Stimulated activated CD4-positive, alpha-beta T cell treated with anti-CD3 and anti-CD28 coated beads, Interleukin-12 subunit alpha, Interleukin-12 subunit beta, amount 100 ng/mL, for 48 hours (primary cell): ENCODE measurements around the gene HES6.

Experiments
- DNase-seq, 3 donors: peaks; one replicate each; pipeline ENCODE4 v3.0.0-alpha.2; 2020; ENCODE audit warnings: low read depth in 2 of 3, low spot score in 1 of 3

The HES6 gene

GRCh38 chr2:238256111-238256510 lies 16.3 kb upstream of the HES6 start:
- no peak for DNase-seq

- no peak for DNase-seq
Observed at GRCh38 chr2:238255636-238256035, 15.8 kb upstream of the HES6 start.

GRCh38 chr2:238255151-238255551 lies 15.3 kb upstream of the HES6 start:
- DNase-seq: no peak

GRCh38 chr2:238254095-238254723 lies 14.4 kb upstream of the HES6 start:
- DNase-seq: no peak

- DNase-seq: no peak
Observed at GRCh38 chr2:238252766-238253630, 13.2 kb upstream of the HES6 start.

- DNase-seq: no peak
Observed at GRCh38 chr2:238251986-238252385, 12.1 kb upstream of the HES6 start.

- DNase-seq: no peak
Observed at GRCh38 chr2:238251331-238251730, 11.5 kb upstream of the HES6 start.

- no peak for DNase-seq
Observed at GRCh38 chr2:238250896-238251295, 11.1 kb upstream of the HES6 start.

GRCh38 chr2:238247841-238248453 lies 8.1 kb upstream of the HES6 start:
- no peak for DNase-seq

GRCh38 chr2:238247002-238247822 lies 7.4 kb upstream of the HES6 start:
- DNase-seq: no peak

- no peak for DNase-seq
Observed at GRCh38 chr2:238244151-238244550, 4.3 kb upstream of the HES6 start.

GRCh38 chr2:238243496-238244076 lies 3.7 kb upstream of the HES6 start:
- DNase-seq: no peak

GRCh38 chr2:238242731-238243495 lies 3.1 kb upstream of the HES6 start:
- no peak for DNase-seq

GRCh38 chr2:238241970-238242369 lies 2.1 kb upstream of the HES6 start:
- DNase-seq: no peak

GRCh38 chr2:238240757-238241711 lies 1.2 kb upstream of the HES6 start:
- DNase-seq: no peak

- no peak for DNase-seq
Observed at GRCh38 chr2:238239543-238239862, 335 bp downstream of the HES6 start.

- DNase-seq: no peak
Observed at GRCh38 chr2:238238766-238239542, 884 bp downstream of the HES6 start.

GRCh38 chr2:238238311-238238765 lies 1.5 kb downstream of the HES6 start:
- DNase-seq: no peak
